GM23338 (cell line): ENCODE measurements around the gene ZDHHC6. TPM values are rescaled to one million over a fixed set of nuclear protein-coding genes. Genes with fewer than 3 reads are reported as not detected.

ENCODE experiments used
- ATAC-seq: fragments of 200-7000 bp; cut with Tn5 transposase; 3 replicates; pipeline ENCODE4 v1.9.1; 2020
- DNase-seq: peaks from one replicate; pipeline ENCODE4 v3.0.0-alpha.2; 2015; ENCODE audit warnings: low spot score
- H2AFZ ChIP-seq: fragments of 200-600 bp; sonication (generic); 2 replicates; pipeline ENCODE4 v1.8.0; 2016; ENCODE audit warnings: antibody characterized with exemption, mild to moderate bottlenecking, moderate library complexity
- H3F3A ChIP-seq: fragments of 200-600 bp; sonication (generic); replicated peaks from 2 replicates; pipeline ENCODE4 v1.8.0; 2017; ENCODE audit warnings: antibody characterized with exemption, mixed run types, low read depth
- H3K27ac ChIP-seq: fragments of 200-600 bp; sonication (generic); 2 replicates; pipeline ENCODE4 v1.6.1; 2016; ENCODE audit warnings: low read depth
- H3K27me3 ChIP-seq: fragments of 200-600 bp; sonication (generic); 2 replicates; pipeline ENCODE4 v1.8.0; 2016; ENCODE audit warnings: mild to moderate bottlenecking, mixed run types, moderate library complexity; ENCODE audit not compliant: insufficient read depth
- H3K36me3 ChIP-seq: fragments of 200-600 bp; sonication (generic); 2 replicates; pipeline ENCODE4 v1.8.0; 2016; ENCODE audit warnings: mild to moderate bottlenecking; ENCODE audit not compliant: insufficient read depth
- H3K4me1 ChIP-seq: fragments of 200-600 bp; sonication (generic); 2 replicates; pipeline ENCODE4 v1.8.0; 2016; ENCODE audit warnings: mild to moderate bottlenecking, moderate library complexity; ENCODE audit not compliant: insufficient read depth
- H3K4me2 ChIP-seq: fragments of 200-600 bp; sonication (generic); 2 replicates; pipeline ENCODE4 v1.7.1; 2017; ENCODE audit warnings: mixed run types
- H3K4me3 ChIP-seq: fragments of 200-600 bp; sonication (generic); 2 replicates; pipeline ENCODE4 v1.6.1; 2016; ENCODE audit warnings: mixed run types
- H3K79me2 ChIP-seq: fragments of 200-600 bp; sonication (generic); replicated peaks from 2 replicates; pipeline ENCODE4 v1.8.0; 2017; ENCODE audit warnings: mild to moderate bottlenecking; ENCODE audit not compliant: insufficient read depth
- H3K9me2 ChIP-seq: fragments of 200-600 bp; sonication (generic); 2 replicates; pipeline ENCODE4 v1.8.0; 2017; ENCODE audit not compliant: insufficient read depth
- H4K20me1 ChIP-seq: fragments of 200-600 bp; sonication (generic); replicated peaks from 2 replicates; pipeline ENCODE4 v1.8.0; 2017; ENCODE audit warnings: mild to moderate bottlenecking; ENCODE audit not compliant: insufficient read depth
- H3K27ac Mint-ChIP-seq: 2 replicates; pipeline ENCODE4 v1.8.0; 2020; ENCODE audit warnings: inconsistent platforms, mild to moderate bottlenecking, moderate library complexity, mixed read lengths
- H3K27me3 Mint-ChIP-seq: 3 replicates; pipeline ENCODE4 v1.8.0; 2022; ENCODE audit warnings: low read depth, mild to moderate bottlenecking, moderate library complexity, mixed read lengths, inconsistent platforms; ENCODE audit not compliant: insufficient read depth, poor library complexity
- H3K36me3 Mint-ChIP-seq: 3 replicates; pipeline ENCODE4 v1.8.0; 2021; ENCODE audit warnings: low read depth, mild to moderate bottlenecking, inconsistent platforms, moderate library complexity, mixed read lengths
- H3K4me1 Mint-ChIP-seq: 3 replicates; pipeline ENCODE4 v1.8.0; 2020; ENCODE audit warnings: mild to moderate bottlenecking, inconsistent platforms, mixed read lengths
- H3K4me3 Mint-ChIP-seq: 3 replicates; pipeline ENCODE4 v1.8.0; 2021; ENCODE audit warnings: moderate library complexity, mild to moderate bottlenecking, inconsistent platforms, mixed read lengths
- H3K9me3 Mint-ChIP-seq: 3 replicates; pipeline ENCODE4 v1.8.0; 2020; ENCODE audit warnings: moderate library complexity, mild to moderate bottlenecking, inconsistent platforms, mixed read lengths
- CREB1 ChIP-seq: fragments of 250-450 bp; sonication (Bioruptor Pico); IDR thresholded peaks from 2 replicates; pipeline ENCODE4 v1.5.0; 2020; ENCODE audit warnings: low read depth, mild to moderate bottlenecking, moderate library complexity
- CTCF ChIP-seq, 2 experiments: fragments of 200-600 bp in 1 of 2; sonication (generic) in 1 of 2; conservative IDR thresholded peaks; 2 replicates each; pipeline versions ENCODE4 v1.5.1 to v1.6.1; 2016 to 2017; ENCODE audit warnings: antibody characterized with exemption in 2 of 2, low read depth in 2 of 2, mild to moderate bottlenecking in 2 of 2, moderate library complexity in 1 of 2
- ETS1 ChIP-seq: IDR thresholded peaks from 2 replicates; pipeline ENCODE4 v1.6.1; 2016; ENCODE audit warnings: antibody characterized with exemption
- EZH2 ChIP-seq: fragments of 200-600 bp; sonication (generic); IDR thresholded peaks from one replicate; pipeline ENCODE4 v1.8.0; 2017; ENCODE audit warnings: antibody characterized with exemption, mild to moderate bottlenecking, low read depth; ENCODE audit not compliant: unreplicated experiment
- EZH2phosphoT487 ChIP-seq: fragments of 200-600 bp; sonication (generic); IDR thresholded peaks from one replicate; pipeline ENCODE4 v1.8.1; 2018; ENCODE audit warnings: antibody characterized with exemption; ENCODE audit not compliant: unreplicated experiment
- JUNB ChIP-seq: IDR thresholded peaks from one replicate; pipeline ENCODE4 v1.6.1; 2016; ENCODE audit warnings: antibody characterized with exemption; ENCODE audit not compliant: unreplicated experiment
- NANOG ChIP-seq: IDR thresholded peaks from 2 replicates; pipeline ENCODE4 v1.6.1; 2016; ENCODE audit warnings: antibody characterized with exemption, borderline replicate concordance
- POLR2AphosphoS5 ChIP-seq: IDR thresholded peaks from 2 replicates; pipeline ENCODE4 v1.6.1; 2016; ENCODE audit warnings: antibody characterized with exemption, low read depth
- REST ChIP-seq: IDR thresholded peaks from one replicate; pipeline ENCODE4 v1.6.1; 2018; ENCODE audit warnings: antibody characterized with exemption; ENCODE audit not compliant: unreplicated experiment
- STAT1 ChIP-seq: IDR thresholded peaks from one replicate; pipeline ENCODE4 v1.6.1; 2016; ENCODE audit warnings: antibody characterized with exemption; ENCODE audit not compliant: unreplicated experiment
- ZNF114 ChIP-seq: fragments of 250-450 bp; sonication (Bioruptor Pico); IDR thresholded peaks from 2 replicates; pipeline ENCODE4 v1.5.0; 2020; ENCODE audit warnings: mild to moderate bottlenecking, moderate library complexity
- ZNF331 ChIP-seq: fragments of 250-450 bp; sonication (Bioruptor Pico); IDR thresholded peaks from 2 replicates; pipeline ENCODE4 v1.5.0; 2020; ENCODE audit warnings: low read depth, mild to moderate bottlenecking, moderate library complexity
- ZNF462 ChIP-seq: fragments of 250-450 bp; sonication (Bioruptor Pico); IDR thresholded peaks from 2 replicates; pipeline ENCODE4 v1.5.0; 2020; ENCODE audit warnings: mild to moderate bottlenecking, moderate library complexity
- polyA plus RNA-seq: library from polyadenylated mRNA; unstranded; fragments of >200 nt; fragmentation: Nextera tagmentation; extraction: Ambion mirVana; gene quantifications from 2 replicates; pipeline ENCODE4 v1.2.1, GENCODE V29; 2016
- total RNA-seq: library from RNA; depleted of rRNA; stranded (reverse); fragments of >200 nt; shearing (Covaris generic); gene quantifications from 2 replicates; pipeline ENCODE4 v1.2.3, GENCODE V29; 2014

The ZDHHC6 gene
- total and polyA plus RNA-seq, 2 experiments from 2014 or later, result 24.6 to 33.7 TPM

GRCh38 chr10:112466802-112467201 lies 20.1 kb upstream of the ZDHHC6 start:
- Mint-ChIP-seq H3K36me3 (peaks cover 30% of the 10 kb centered on the region), H3K9me3 (peaks cover 3% of the 10 kb centered on the region; the same call in 1 of the 3 replicates), H3K27ac (no peak overlapping the region), H3K4me1 (peaks cover under 1% of the 10 kb centered on the region; the same call in 1 of the 3 replicates), H3K27me3 (no peaks in the 10 kb centered on the region), H3K4me3 (no peak overlapping the region)
- Histone ChIP-seq H3K4me1 (no peaks in the 10 kb centered on the region), H3K36me3 (peaks cover 15% of the 10 kb centered on the region; the same call in 1 of the 2 replicates), H3K9me2 (no peaks in the 10 kb centered on the region), H2AFZ (no peak overlapping the region), H3K4me3 (no peak overlapping the region), H4K20me1 (no peaks in the 10 kb centered on the region), H3K79me2 (no peaks in the 10 kb centered on the region), H3F3A (no peaks in the 10 kb centered on the region), H3K27ac (no peak overlapping the region), H3K4me2 (no peak overlapping the region), H3K27me3 (no peaks in the 10 kb centered on the region)
- TF ChIP-seq REST, result no peak
- TF ChIP-seq JUNB, result no peak
- TF ChIP-seq STAT1, result no peak
- TF ChIP-seq EZH2, result no peak
- TF ChIP-seq ZNF462 (CRISPR knock-in tag), result no peak
- no peak for TF ChIP-seq POLR2AphosphoS5
- no peak for TF ChIP-seq CTCF (conservative IDR thresholded peaks at IDR 0.05; ENCODE audit: low read depth in 2 of 2)
- TF ChIP-seq EZH2phosphoT487, result no peak
- TF ChIP-seq CREB1, result no peak
- TF ChIP-seq ZNF114 (CRISPR knock-in tag), result no peak
- no peak for TF ChIP-seq ZNF331 (CRISPR knock-in tag)
- no peak for TF ChIP-seq NANOG
- TF ChIP-seq ETS1, result no peak
- DNase-seq (no peak), ATAC-seq (no peak)
